ENCODE measurements around the gene CBS.
"Not testable (repeated sequence)": the region's sequence is repeated elsewhere in the genome, so short reads cannot be mapped to it uniquely, and the experiment has no call there.

Gene CBS

DNA sequence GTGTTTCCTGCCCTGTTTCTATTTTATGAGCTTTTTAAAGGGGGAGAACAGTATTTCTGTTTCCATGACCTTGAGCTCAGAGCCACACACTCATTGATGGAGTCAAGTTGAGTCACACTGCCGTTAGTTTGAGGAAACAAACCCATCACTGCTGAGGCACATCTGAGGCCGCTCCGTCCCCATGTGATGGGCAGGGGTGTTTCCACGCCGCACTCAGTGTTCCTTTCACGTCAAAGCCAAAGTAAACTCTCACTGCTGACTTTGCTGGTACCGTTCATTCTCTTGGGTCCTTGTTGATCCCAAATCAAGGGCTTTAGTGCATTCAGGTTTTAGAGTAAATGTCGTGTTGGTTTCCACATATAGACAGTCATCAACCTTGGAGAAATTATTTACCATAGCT lies 52.5 kb downstream of the CBS start:
- DNase-seq: no peak

GRCh38 chr21:43021756-43022600 lies 53.7 kb downstream of the CBS start:
- DNase-seq: no peak

- DNase-seq: no peak
Observed at GRCh38 chr21:43021191-43021590, 54.4 kb downstream of the CBS start.

GRCh38 chr21:43020771-43021170 lies 54.9 kb downstream of the CBS start:
- no peak for DNase-seq

GRCh38 chr21:43020177-43020576 lies 55.5 kb downstream of the CBS start:
- DNase-seq: no peak

DNA sequence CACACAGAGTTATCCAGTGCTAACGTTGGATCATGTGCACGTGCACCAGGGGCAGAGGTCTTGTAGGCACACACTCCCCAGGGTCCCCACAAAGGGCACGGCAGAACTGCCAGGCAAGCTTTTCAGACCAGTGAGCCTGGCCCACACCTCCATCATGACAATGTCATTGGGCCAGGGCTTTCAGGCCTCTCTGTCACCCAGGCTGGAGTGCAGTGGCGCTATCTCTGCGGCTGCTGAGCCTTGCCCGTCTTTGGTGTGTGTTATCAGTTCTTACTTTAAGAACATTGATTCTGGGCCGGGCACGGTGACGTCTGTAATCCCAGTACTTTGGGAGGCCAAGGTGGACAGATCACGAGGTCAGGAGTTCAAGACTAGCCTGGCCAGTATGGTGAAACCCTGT lies 57.1 kb downstream of the CBS start:
- no peak for DNase-seq

DNA sequence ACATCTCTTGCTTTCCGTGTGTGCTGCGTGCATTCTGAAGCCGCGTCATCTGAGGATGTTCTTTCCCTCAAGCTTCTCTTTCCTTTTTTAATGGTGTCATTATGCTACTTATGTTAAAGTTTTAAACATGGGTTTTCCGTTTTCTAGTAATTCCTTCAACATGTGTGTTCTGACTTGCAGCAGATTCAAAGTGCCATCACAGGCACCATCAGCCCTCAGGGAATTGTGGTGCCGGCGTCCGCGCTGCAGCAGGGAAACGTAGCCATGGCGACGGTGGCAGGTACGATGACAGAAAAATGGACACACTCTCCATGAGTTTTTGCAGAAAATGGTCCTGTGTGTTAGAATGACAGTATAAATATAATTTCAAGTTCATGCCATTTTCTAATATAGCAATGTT lies 58.9 kb downstream of the CBS start:
- no peak for DNase-seq

GRCh38 chr21:43015906-43016540 lies 59.6 kb downstream of the CBS start:
- no peak for DNase-seq

DNA sequence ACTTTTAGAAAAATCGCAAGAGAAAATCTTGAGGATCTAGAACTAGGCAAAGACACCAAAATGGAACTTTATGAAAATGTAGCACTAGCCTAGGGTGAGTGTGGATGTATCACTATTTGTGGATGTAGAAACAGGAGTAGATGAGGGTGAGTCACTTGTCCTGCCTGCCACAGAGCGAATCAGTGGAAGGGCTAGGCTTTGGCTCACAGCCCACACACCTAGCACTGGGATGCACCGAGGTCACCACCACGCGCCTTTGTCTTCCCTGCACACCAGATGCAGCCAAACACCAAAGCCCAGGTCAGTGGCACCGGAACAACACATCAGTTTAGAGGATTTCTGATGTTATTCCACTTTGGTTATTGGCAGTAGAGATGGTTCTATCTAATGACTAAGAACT lies 63.0 kb downstream of the CBS start:
- DNase-seq: no peak

DNA sequence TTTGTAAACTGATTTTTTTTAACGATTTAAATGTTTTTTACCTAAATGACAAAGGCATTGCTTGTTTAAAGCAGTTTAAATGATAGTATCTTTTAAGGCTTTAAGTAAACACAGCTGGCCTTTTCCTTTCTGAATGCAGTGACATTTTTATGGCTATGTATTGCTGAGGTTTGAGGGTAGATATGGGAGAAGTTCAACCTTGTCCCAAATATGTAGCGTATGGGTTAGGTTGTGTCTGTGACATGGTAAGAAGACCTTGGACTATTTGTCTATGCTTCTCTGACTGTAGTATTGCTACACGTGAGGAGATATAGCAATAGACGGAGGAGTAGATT lies 68.8 kb downstream of the CBS start:
- DNase-seq: no peak

DNA sequence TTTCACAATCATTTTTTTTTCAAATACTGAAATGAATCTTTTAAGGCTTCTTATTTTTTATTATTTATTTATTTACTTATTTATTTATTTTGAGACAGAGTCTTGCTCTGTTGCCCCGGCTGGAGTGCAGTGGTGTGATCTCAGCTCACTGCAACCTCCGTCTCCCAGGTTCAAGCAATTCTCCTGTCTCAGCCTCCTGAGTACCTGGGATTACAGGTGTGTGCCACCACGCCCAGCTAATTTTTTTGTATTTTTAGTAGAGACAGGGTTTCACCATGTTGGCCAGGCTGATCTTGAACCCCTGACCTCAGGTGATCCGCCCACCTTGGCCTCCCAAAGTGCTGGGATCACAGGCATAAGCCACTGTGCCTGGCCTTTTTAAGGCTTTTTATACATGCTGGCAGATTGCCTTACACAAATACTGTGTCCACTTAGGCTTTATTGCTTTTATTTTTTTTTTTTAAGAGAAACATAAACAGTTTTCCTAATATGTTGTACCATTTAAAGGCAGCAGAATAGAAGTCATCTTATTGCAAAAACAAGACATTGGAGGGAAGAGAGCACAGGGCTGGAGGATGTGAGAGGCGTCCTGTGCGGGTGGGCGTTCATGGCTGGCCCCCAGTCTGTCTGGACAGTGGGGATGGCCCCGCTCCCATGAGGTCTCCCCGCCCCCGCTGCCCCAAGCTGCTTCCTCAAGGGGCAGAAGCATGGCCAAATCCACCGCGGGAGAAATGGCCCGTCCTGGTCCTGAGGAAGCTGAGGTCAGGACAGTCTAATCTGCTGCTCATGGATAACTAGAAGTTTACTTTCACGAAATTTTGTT lies 69.4 kb downstream of the CBS start:
- not testable (repeated sequence) for DNase-seq

- DNase-seq: no peak
Observed at GRCh38 chr21:43005635-43006034, 70.0 kb downstream of the CBS start.

DNA sequence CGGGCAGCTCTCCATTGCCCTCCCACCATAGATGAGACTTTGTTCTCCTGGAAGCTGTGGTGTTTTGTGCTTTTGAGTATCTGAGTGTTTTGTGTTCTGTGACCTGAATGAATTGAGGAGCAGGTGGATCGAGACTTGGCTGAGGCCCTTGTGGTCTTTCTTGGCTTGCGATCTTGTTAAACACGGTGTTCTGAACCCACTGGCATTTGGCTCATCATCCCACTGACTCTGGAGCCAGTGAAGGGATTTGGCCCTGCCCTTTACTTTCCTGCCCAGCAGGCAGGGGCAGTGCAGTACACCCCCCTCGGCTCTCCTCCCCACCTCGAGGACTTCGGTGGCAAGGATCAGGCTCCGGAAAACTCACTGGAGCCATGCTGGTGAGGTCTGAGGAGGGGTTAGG lies 70.7 kb downstream of the CBS start:
- no peak for DNase-seq

All from NCI-H1930 (cell line).